Testis (tissue), 5 donors: ENCODE measurements around the gene ACCSL. TPM values are rescaled to one million over a fixed set of nuclear protein-coding genes. Genes with fewer than 3 reads are reported as not detected.

ENCODE experiments used
- DNase-seq: peaks from one replicate; pipeline ENCODE4 v3.0.0-alpha.2; 2019
- H3K27ac ChIP-seq, 2 donors: fragments of 200-600 bp; sonication (generic); one replicate each; pipeline ENCODE4 v1.5.1; 2019
- H3K27me3 ChIP-seq: fragments of 200-600 bp; sonication (generic); one replicate; pipeline ENCODE4 v1.5.1; 2019
- H3K36me3 ChIP-seq: fragments of 200-600 bp; sonication (generic); one replicate; pipeline ENCODE4 v1.5.1; 2017; ENCODE audit warnings: low read depth; ENCODE audit errors: missing control alignments
- H3K4me1 ChIP-seq: fragments of 200-600 bp; sonication (generic); one replicate; pipeline ENCODE4 v1.5.1; 2019
- H3K4me3 ChIP-seq, 2 donors: fragments of 200-600 bp; sonication (generic); one replicate each; pipeline ENCODE4 v1.5.1; 2017 to 2019
- H3K9me3 ChIP-seq: fragments of 200-600 bp; sonication (generic); one replicate; pipeline ENCODE4 v1.5.1; 2017
- POLR2A ChIP-seq: fragments of 450-650 bp; IDR thresholded peaks from one replicate; pipeline ENCODE4 v1.6.1; 2017; ENCODE audit warnings: antibody characterized with exemption, mild to moderate bottlenecking, moderate library complexity
- WGBS, 2 donors: methylation state at CpG; one replicate each; pipeline ENCODE4 v1.1.5; 2018; 5-methylcytosine and 5-hydroxymethylcytosine counted together
- intact Hi-C: fragments of 100-400 bp; cut with DNase I; formaldehyde crosslinking; loops from one replicate; pipeline ENCODE4 v1.15.1; 2023; ENCODE audit warnings: low total_unique reads
- long read RNA-seq, 2 donors: transcript quantifications; one replicate each; lab custom pipeline, GENCODE V29; 2026
- polyA plus RNA-seq: library from polyadenylated mRNA; stranded (reverse); fragments of 350-450 nt; fragmentation: Illumina TruSeq; extraction: RNeasy Lipid Tissue Mini Kit (QIAGEN cat#74804); gene quantifications from one replicate; pipeline ENCODE4 v1.2.3, GENCODE V29; 2014; ENCODE audit warnings: low read depth, low replicate concordance; ENCODE audit not compliant: insufficient read depth
- total RNA-seq, 2 donors: library from RNA; depleted of rRNA; stranded (reverse); fragments of >200 nt; gene quantifications; one replicate each; pipeline ENCODE4 v1.2.3, GENCODE V29; 2016
- TF ChIP-seq, protein P1 (sequence below), 3 experiments: fragments of 450-650 bp in 2 of 3; fragments of 200-600 bp in 1 of 3; sonication (generic) in 1 of 3; IDR thresholded peaks; one replicate each; pipeline ENCODE4 v1.5.1; 2016 to 2019; ENCODE audit warnings: antibody characterized with exemption in 3 of 3, mild to moderate bottlenecking in 2 of 3, moderate library complexity in 1 of 3

The ACCSL gene
- total RNA-seq (under 1 TPM; 0.25 to 0.79 TPM), polyA plus RNA-seq (0.67 TPM)
- long read RNA-seq, donor 1 = 0 reads
- long read RNA-seq, donor 2 = 0 reads

GRCh38 chr11:44047931-44048431 lies at the start of gene ACCSL:
Gene ACCSL (plus strand): TSS chr11:44047981. CDS start chr11:44048037, 56 bp downstream.
- Histone ChIP-seq H3K4me1 (no peaks in the 10 kb centered on the region), H3K27ac (no peak within 1 kb of the TSS), H3K36me3 (no peaks in the 10 kb centered on the region), H3K9me3 (no peaks in the 10 kb centered on the region), H3K4me3 (no peak within 1 kb of the TSS), H3K27me3 (no peaks in the 10 kb centered on the region)
- intact Hi-C loops = no loop called here
- WGBS, 2 donors = 84 to 89% methylated on average over 9 to 12 of the region's 12 CpGs
- DNase-seq = no peak
- no peak for TF ChIP-seq POLR2A
- TF ChIP-seq, protein P1, sequence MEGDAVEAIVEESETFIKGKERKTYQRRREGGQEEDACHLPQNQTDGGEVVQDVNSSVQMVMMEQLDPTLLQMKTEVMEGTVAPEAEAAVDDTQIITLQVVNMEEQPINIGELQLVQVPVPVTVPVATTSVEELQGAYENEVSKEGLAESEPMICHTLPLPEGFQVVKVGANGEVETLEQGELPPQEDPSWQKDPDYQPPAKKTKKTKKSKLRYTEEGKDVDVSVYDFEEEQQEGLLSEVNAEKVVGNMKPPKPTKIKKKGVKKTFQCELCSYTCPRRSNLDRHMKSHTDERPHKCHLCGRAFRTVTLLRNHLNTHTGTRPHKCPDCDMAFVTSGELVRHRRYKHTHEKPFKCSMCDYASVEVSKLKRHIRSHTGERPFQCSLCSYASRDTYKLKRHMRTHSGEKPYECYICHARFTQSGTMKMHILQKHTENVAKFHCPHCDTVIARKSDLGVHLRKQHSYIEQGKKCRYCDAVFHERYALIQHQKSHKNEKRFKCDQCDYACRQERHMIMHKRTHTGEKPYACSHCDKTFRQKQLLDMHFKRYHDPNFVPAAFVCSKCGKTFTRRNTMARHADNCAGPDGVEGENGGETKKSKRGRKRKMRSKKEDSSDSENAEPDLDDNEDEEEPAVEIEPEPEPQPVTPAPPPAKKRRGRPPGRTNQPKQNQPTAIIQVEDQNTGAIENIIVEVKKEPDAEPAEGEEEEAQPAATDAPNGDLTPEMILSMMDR (IDR thresholded peaks at IDR 0.05) = no peak

DNA sequence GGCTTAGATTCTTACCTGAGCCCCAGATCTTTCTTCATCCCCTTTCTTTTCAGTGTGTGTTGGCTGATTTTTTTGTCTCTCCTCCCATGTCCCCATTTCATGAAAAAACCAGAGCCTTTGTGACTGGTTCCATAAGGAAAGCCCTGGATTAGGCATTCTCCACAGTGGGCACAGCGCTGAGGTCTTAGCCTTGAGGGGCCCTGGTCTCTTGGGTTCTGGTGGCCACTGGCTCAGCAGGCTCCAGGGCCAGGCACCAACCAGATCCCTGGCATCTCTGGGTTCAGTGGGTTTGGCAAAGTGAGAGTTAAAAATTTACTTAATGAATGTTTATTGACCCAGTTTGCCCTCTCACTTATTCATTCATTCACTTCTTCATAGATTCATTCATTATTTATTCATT lies 49.5 kb upstream of the ACCSL start:
- TF ChIP-seq, protein P1 (IDR thresholded peaks at IDR 0.05) = no peak
- TF ChIP-seq POLR2A = no peak
- Histone ChIP-seq H3K27me3 (no peaks in the 10 kb centered on the region), H3K27ac (no peak overlapping the region), H3K4me3 (no peak overlapping the region), H3K36me3 (no peaks in the 10 kb centered on the region), H3K4me1 (peaks cover 35% of the 10 kb centered on the region), H3K9me3 (no peaks in the 10 kb centered on the region)
- intact Hi-C loops = no loop called here
- no peak for DNase-seq
- WGBS, 2 donors = 89 to 100% methylated on average over 1 of the region's 1 CpG

DNA sequence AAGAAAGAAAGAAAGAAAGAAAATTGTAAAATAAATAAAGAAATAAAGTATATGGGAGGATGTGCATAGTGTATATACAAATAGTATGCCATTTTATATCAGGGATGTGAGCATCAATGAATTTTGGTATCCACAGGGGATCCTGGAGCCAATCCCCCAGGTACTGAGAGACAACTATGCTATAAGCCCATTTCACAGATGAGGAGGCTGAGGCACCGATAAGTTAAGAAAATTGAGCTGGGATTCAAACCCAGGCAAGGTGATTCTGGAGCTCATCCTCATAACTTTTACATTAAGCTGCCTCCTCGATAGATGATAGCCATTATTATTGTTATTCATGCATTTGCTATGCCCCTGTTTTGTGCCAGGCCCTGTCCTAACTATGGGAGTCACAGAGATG lies 47.0 kb upstream of the ACCSL start:
- Histone ChIP-seq H3K27ac (no peak overlapping the region), H3K9me3 (no peaks in the 10 kb centered on the region), H3K4me3 (no peak overlapping the region), H3K36me3 (no peaks in the 10 kb centered on the region), H3K27me3 (no peaks in the 10 kb centered on the region), H3K4me1 (peaks cover 50% of the 10 kb centered on the region)
- DNase-seq = peak; percentile 2
- WGBS, 2 donors = 50 to 64% methylated on average over 2 of the region's 2 CpGs
- intact Hi-C loops = loop anchor here (10.0 kb wide), 1 partner anchor 56 kb away; the partner anchor contains the start of gene C11orf96
- TF ChIP-seq, protein P1 (IDR thresholded peaks at IDR 0.05) = no peak
- no peak for TF ChIP-seq POLR2A

DNA sequence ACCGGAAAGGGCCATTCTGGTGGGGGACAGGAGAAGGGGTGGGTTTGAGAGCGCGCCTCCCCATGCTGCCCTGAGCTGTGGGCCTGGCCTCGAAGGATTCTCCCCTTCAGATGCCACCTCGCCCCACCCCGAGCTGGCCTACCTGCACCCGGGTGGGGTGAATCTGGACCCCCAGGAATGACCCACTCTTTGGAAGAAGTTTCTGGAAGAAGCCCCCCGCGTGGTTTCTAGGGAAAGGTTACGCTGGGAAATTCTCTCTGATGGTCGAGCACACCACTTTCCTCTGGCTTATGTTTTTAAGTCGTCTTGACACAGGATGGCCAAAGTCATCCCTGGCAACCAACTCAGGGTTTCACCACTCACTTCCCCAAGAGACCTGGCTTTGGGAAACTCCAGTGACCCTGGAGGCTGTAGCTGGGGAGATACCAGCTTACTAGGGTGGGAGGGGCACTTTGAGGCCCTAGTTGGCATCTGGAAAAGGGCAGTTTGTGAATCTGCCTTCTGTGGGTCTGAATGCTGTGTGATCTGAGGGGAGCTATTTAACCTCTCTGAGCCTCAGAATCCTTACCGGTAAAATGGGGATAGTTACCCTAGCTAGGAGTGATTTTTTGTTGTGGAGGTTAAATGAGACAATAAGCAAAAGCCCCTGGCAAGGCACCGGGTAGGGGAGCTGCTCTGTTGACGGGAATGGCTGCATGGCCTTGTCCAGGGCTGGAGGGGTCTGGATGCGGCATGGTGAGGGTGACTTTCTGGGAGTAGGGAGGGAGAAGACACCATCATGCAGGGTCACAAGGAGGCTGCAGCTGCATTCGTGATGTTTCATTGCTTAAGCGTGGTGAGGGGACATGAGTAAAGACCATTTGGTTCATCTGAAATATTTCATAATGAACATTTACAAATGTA lies 45.3 kb upstream of the ACCSL start:
- H3K4me1 ChIP-seq = peaks cover 60% of the 10 kb centered on the region
- 58 to 63% methylated on average over 18 of the region's 18 CpGs for WGBS, 2 donors
- H3K4me3 ChIP-seq = no peak overlapping the region
- peak overlapping the region; percentile 61 to 87 for H3K27ac ChIP-seq
- intact Hi-C loops = loop anchor here (10.0 kb wide), 1 partner anchor 58 kb away; the partner anchor contains the start of gene C11orf96
- no peaks in the 10 kb centered on the region for H3K36me3 ChIP-seq
- DNase-seq = peak; percentile 13
- H3K27me3 ChIP-seq = no peaks in the 10 kb centered on the region
- TF ChIP-seq, protein P1 (IDR thresholded peaks at IDR 0.05) = no peak
- no peak for TF ChIP-seq POLR2A
- no peaks in the 10 kb centered on the region for H3K9me3 ChIP-seq
